K562 (cell line): ENCODE measurements around the gene OR4C5. TPM values are rescaled to one million over a fixed set of nuclear protein-coding genes. Genes with fewer than 3 reads are reported as not detected.

ENCODE experiments used
- ATAC-seq: fragments of 200-7000 bp; cut with Tn5 transposase; 3 replicates; pipeline ENCODE4 v1.9.1; 2020; ENCODE audit warnings: moderate library complexity
- BruUV-seq: library from RNA; stranded (reverse); fragments of 400-500 nt; replicated peaks from 2 replicates; lab custom pipeline; 2021; lab: Mats Ljungman, UMichigan
- CTCF ChIA-PET: fragments of 300-600 bp; formaldehyde crosslinking; extraction: SDS; loops from one replicate; lab custom pipeline; 2021; ENCODE audit warnings: low intra/inter-chr PET ratio; lab: Yijun Ruan, JAX
- POLR2A ChIA-PET: fragments of 300-600, 350-650 bp; sonication (Branson Sonifier 250); formaldehyde crosslinking; extraction: SDS; loops from one replicate; lab custom pipeline; 2021; ENCODE audit warnings: antibody characterized with exemption, inconsistent platforms; lab: Yijun Ruan, JAX
- DNase-seq, 4 experiments: peaks; one replicate each; pipeline versions ENCODE4 v3.0.0 to v3.0.0-alpha.2; 2011 to 2018; ENCODE audit warnings: low spot score in 3 of 4, mixed read lengths in 3 of 4; ENCODE audit errors: extremely low read depth in 1 of 4
- FAIRE-seq: peaks from 2 replicates; lab custom pipeline; 2011; peaks lifted over from hg19 to GRCh38; lab: Jason Lieb, UNC
- H2AFZ ChIP-seq: 2 replicates; pipeline ENCODE4 v1.6.0; 2011; ENCODE audit warnings: low read depth, low read length, control low read depth, inconsistent platforms
- H3K27ac ChIP-seq: fragments of 200-600 bp; 3 replicates; pipeline ENCODE4 v1.8.0; 2011; ENCODE audit warnings: low read depth, mild to moderate bottlenecking, control low read depth, inconsistent platforms, low read length, moderate library complexity, mixed read lengths; ENCODE audit errors: extremely low read depth
- H3K27me3 ChIP-seq, 2 experiments: fragments of 300-600 bp in 1 of 2; 2 replicates in 1 of 2; 3 replicates in 1 of 2; pipeline versions ENCODE4 v1.6.0 to v1.8.0; 2011; ENCODE audit warnings: inconsistent platforms in 2 of 2, low read length in 2 of 2, mild to moderate bottlenecking in 1 of 2, mixed read lengths in 1 of 2, moderate library complexity in 1 of 2; ENCODE audit not compliant: control insufficient read depth in 2 of 2, insufficient read depth in 2 of 2
- H3K36me3 ChIP-seq: fragments of 300-600 bp; 3 replicates; pipeline ENCODE4 v1.8.0; 2011; ENCODE audit warnings: mild to moderate bottlenecking, low read length, inconsistent platforms; ENCODE audit not compliant: control insufficient read depth, insufficient read depth
- H3K4me1 ChIP-seq, 2 experiments: fragments of 200-600 bp in 1 of 2; replicated peaks in 1 of 2; 2 replicates in 1 of 2; 3 replicates in 1 of 2; pipeline versions ENCODE4 v1.5.1 to v1.8.0; 2011; ENCODE audit warnings: inconsistent platforms in 2 of 2, low read length in 2 of 2, mild to moderate bottlenecking in 1 of 2, mixed read lengths in 1 of 2, moderate library complexity in 1 of 2; ENCODE audit not compliant: control insufficient read depth in 2 of 2, insufficient read depth in 2 of 2
- H3K4me2 ChIP-seq: 2 replicates; pipeline ENCODE4 v1.6.1; 2011; ENCODE audit warnings: low read length, control low read depth, inconsistent platforms, mixed read lengths; ENCODE audit not compliant: insufficient read depth
- H3K4me3 ChIP-seq: fragments of 200-600 bp; sonication (generic), shearing (Covaris generic); 2 replicates; pipeline ENCODE4 v1.5.1; 2016; ENCODE audit warnings: control low read depth, inconsistent platforms
- H3K79me2 ChIP-seq: fragments of 200-600 bp; 3 replicates; pipeline ENCODE4 v1.8.0; 2011; ENCODE audit warnings: low read length, inconsistent platforms; ENCODE audit not compliant: control insufficient read depth, insufficient read depth
- H3K9ac ChIP-seq, 2 experiments: 2 replicates each; pipeline versions ENCODE4 v1.6.0 to v1.6.1; 2011; ENCODE audit warnings: low read depth in 2 of 2, low read length in 2 of 2, control low read depth in 1 of 2, inconsistent platforms in 1 of 2, mild to moderate bottlenecking in 1 of 2, mixed read lengths in 1 of 2; ENCODE audit not compliant: insufficient read depth in 1 of 2
- H3K9me1 ChIP-seq: one replicate; pipeline ENCODE4 v1.6.0; 2011; ENCODE audit warnings: inconsistent platforms, mild to moderate bottlenecking, low read length, moderate library complexity; ENCODE audit not compliant: control insufficient read depth, insufficient read depth
- H3K9me3 ChIP-seq: replicated peaks from 2 replicates; pipeline ENCODE4 v1.5.1; 2011; ENCODE audit warnings: low read depth, low read length, inconsistent platforms; ENCODE audit not compliant: control insufficient read depth, insufficient read depth
- H4K20me1 ChIP-seq: replicated peaks from 2 replicates; pipeline ENCODE4 v1.6.1; 2011; ENCODE audit warnings: low read length, inconsistent platforms, mixed read lengths; ENCODE audit not compliant: control insufficient read depth, insufficient read depth
- BRCA1 ChIP-seq, 2 experiments: fragments of 450-650 bp in 1 of 2; sonication (generic) in 1 of 2; formaldehyde crosslinking in 1 of 2; IDR thresholded peaks; 2 replicates each; pipeline versions ENCODE4 v1.5.0 to v1.6.1; 2017 to 2020; ENCODE audit warnings: mild to moderate bottlenecking in 1 of 2, missing genetic modification reagents in 1 of 2
- EGR1 ChIP-seq: fragments of 450-650 bp; conservative IDR thresholded peaks from 2 replicates; pipeline ENCODE4 v1.6.1; 2017; ENCODE audit warnings: mild to moderate bottlenecking
- HDAC1 ChIP-seq, 2 experiments: fragments of 450-650 bp; IDR thresholded peaks; 2 replicates each; pipeline ENCODE4 v1.6.1; 2016 to 2017; ENCODE audit warnings: inconsistent platforms in 1 of 2, mild to moderate bottlenecking in 1 of 2, moderate library complexity in 1 of 2
- NCOA1 ChIP-seq: fragments of 450-650 bp; IDR thresholded peaks from 2 replicates; pipeline ENCODE4 v1.6.1; 2016; ENCODE audit warnings: low read depth
- PCBP1 ChIP-seq: fragments of 200-400 bp; formaldehyde crosslinking; IDR thresholded peaks from 2 replicates; pipeline ENCODE4 v1.6.1; 2018; ENCODE audit warnings: mild to moderate bottlenecking, low read depth, low read length; ENCODE audit not compliant: poor library complexity, severe bottlenecking
- SAP30 ChIP-seq: fragments of 200-600 bp; sonication (generic); IDR thresholded peaks from 2 replicates; pipeline ENCODE4 v1.6.1; 2012; ENCODE audit warnings: borderline replicate concordance, low read depth, mild to moderate bottlenecking, moderate library complexity, low read length, control low read depth, inconsistent platforms; ENCODE audit not compliant: insufficient read depth, poor library complexity, severe bottlenecking
- SMAD3 ChIP-seq: fragments of 450-650 bp; formaldehyde crosslinking; conservative IDR thresholded peaks from 2 replicates; pipeline ENCODE4 v1.4.0; 2020; ENCODE audit warnings: mild to moderate bottlenecking
- WGBS: fragments of 100-300 bp; shearing (Covaris generic); methylation state at CpG from one replicate; pipeline ENCODE4 v1.1.6; 2016; ENCODE audit warnings: low coverage, mixed read lengths; ENCODE audit not compliant: insufficient coverage; ENCODE audit errors: missing lambda C conversion rate; 5-methylcytosine and 5-hydroxymethylcytosine counted together
- in situ Hi-C: fragments of 300-500 bp; cut with MboI; formaldehyde crosslinking; loops from 4 replicates; pipeline ENCODE4 v1.15.0; 2018; ENCODE audit warnings: inconsistent platforms, mixed read lengths
- intact Hi-C: fragments of 100-400 bp; cut with micrococcal nuclease; formaldehyde crosslinking; loops from 2 replicates; pipeline ENCODE4 v1.14.2; 2022
- polyA plus RNA-seq, 8 experiments: library from polyadenylated mRNA; depleted of rRNA in 4 of 8; stranded (reverse) in 5 of 8; unstranded in 3 of 8; fragments of >200 nt; fragmentation: Nextera tagmentation in 2 of 8; fragmentation: Illumina TruSeq in 1 of 8; extraction: Ambion mirVana in 2 of 8; extraction: Trizol in 1 of 8; gene quantifications; 2 replicates each; pipeline versions ENCODE4 v1.2.1 to v1.2.3, GENCODE V29; 2011 to 2014; ENCODE audit warnings: inconsistent platforms in 1 of 8, missing spikeins in 1 of 8
- total RNA-seq, 7 experiments: library from RNA; depleted of rRNA in 6 of 7; stranded (reverse); fragments of >200 nt in 6 of 7; fragmentation: Illumina TruSeq in 2 of 7; extraction: Trizol in 2 of 7; gene quantifications; 2 replicates each; pipeline versions ENCODE4 v1.2.1 to v1.2.3, GENCODE V29; 2011 to 2021; ENCODE audit warnings: low replicate concordance in 1 of 7
- TF ChIP-seq, protein P1 (sequence below): sonication (generic); formaldehyde crosslinking; IDR thresholded peaks from 2 replicates; pipeline ENCODE4 v1.8.0; 2022; ENCODE audit warnings: mild to moderate bottlenecking, missing genetic modification reagents
- TF ChIP-seq, protein P2 (sequence below), 2 experiments: fragments of 450-650 bp in 1 of 2; IDR thresholded peaks; 2 replicates each; pipeline ENCODE4 v1.6.1; 2011 to 2017; ENCODE audit warnings: low read depth in 2 of 2, antibody characterized with exemption in 1 of 2, borderline replicate concordance in 1 of 2, low read length in 1 of 2, mild to moderate bottlenecking in 1 of 2, mixed read lengths in 1 of 2; ENCODE audit not compliant: control insufficient read depth in 1 of 2

OR4C5 gene
- total and polyA plus RNA-seq, 9 of the 15 experiments (the other 6 are each of a cell fraction or from before 2014, with no cell fraction given), result not detected

DNA sequence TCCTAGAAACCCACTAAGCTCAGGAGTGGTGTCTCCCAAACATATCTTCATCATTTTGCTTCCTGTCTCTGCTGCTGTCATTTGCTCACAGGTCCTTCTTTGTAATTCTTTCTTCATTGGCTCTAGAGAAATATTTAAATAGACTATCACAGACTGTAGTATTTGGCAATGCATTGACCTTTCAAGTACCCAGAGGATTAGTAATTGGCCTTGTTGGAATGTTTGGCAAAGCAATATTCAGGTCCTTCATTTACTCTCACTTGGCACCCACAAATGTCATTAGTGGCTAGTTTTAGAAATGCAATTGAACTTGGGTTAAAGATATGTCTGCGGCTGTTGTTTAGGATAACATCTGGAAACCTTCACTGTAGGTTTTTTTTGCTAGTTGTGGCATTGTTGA, 11.6 kb downstream of the OR4C5 start:
- Histone ChIP-seq H3K27me3 (no peaks in the 10 kb centered on the region), H2AFZ (no peak overlapping the region), H3K36me3 (no peaks in the 10 kb centered on the region), H4K20me1 (no peaks in the 10 kb centered on the region), H3K4me2 (no peak overlapping the region), H3K9me3 (no peaks in the 10 kb centered on the region), H3K9ac (no peak overlapping the region), H3K9me1 (no peaks in the 10 kb centered on the region), H3K4me3 (no peak overlapping the region), H3K4me1 (no peaks in the 10 kb centered on the region), H3K27ac (no peak overlapping the region), H3K79me2 (no peaks in the 10 kb centered on the region)
- intact Hi-C loops (no loop called here), in situ Hi-C loops (no loop called here)
- ATAC-seq (no peak), DNase-seq (no peak), FAIRE-seq (no peak)
- no peak for TF ChIP-seq HDAC1 (IDR thresholded peaks at IDR 0.05)
- no peak for TF ChIP-seq EGR1
- no peak for TF ChIP-seq NCOA1
- TF ChIP-seq SMAD3 (CRISPR knock-in tag), result no peak
- TF ChIP-seq PCBP1, result no peak
- TF ChIP-seq BRCA1 (IDR thresholded peaks at IDR 0.05), result no peak
- no peak for TF ChIP-seq BRCA1 (CRISPR knock-in tag; IDR thresholded peaks at IDR 0.05)
- TF ChIP-seq, protein P1, sequence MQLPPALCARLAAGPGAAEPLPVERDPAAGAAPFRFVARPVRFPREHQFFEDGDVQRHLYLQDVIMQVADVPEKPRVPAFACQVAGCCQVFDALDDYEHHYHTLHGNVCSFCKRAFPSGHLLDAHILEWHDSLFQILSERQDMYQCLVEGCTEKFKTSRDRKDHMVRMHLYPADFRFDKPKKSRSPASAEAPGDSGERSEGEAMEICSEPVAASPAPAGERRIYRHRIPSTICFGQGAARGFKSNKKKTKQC (CRISPR knock-in tag), result no peak
- TF ChIP-seq, protein P2, sequence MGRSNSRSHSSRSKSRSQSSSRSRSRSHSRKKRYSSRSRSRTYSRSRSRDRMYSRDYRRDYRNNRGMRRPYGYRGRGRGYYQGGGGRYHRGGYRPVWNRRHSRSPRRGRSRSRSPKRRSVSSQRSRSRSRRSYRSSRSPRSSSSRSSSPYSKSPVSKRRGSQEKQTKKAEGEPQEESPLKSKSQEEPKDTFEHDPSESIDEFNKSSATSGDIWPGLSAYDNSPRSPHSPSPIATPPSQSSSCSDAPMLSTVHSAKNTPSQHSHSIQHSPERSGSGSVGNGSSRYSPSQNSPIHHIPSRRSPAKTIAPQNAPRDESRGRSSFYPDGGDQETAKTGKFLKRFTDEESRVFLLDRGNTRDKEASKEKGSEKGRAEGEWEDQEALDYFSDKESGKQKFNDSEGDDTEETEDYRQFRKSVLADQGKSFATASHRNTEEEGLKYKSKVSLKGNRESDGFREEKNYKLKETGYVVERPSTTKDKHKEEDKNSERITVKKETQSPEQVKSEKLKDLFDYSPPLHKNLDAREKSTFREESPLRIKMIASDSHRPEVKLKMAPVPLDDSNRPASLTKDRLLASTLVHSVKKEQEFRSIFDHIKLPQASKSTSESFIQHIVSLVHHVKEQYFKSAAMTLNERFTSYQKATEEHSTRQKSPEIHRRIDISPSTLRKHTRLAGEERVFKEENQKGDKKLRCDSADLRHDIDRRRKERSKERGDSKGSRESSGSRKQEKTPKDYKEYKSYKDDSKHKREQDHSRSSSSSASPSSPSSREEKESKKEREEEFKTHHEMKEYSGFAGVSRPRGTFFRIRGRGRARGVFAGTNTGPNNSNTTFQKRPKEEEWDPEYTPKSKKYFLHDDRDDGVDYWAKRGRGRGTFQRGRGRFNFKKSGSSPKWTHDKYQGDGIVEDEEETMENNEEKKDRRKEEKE (IDR thresholded peaks at IDR 0.05; ENCODE audit: borderline replicate concordance in 1 of 2, control insufficient read depth in 1 of 2, low read depth in 2 of 2, low read length in 1 of 2), result no peak
- TF ChIP-seq SAP30, result no peak
- no TSS peak for BruUV-seq
- ChIA-PET CTCF (no interaction called here), POLR2A (no interaction called here)
- 0% methylated on average over 1 of the region's 1 CpG for WGBS
